Fibroblast of lung (primary cell): ENCODE measurements around the gene CTSE. TPM values are rescaled to one million over a fixed set of nuclear protein-coding genes. Genes with fewer than 3 reads are reported as not detected.

ENCODE experiments used
- DNase-seq, 2 donors: peaks; one replicate each; pipeline versions ENCODE4 v3.0.0 to v3.0.0-alpha.2; 2010; ENCODE audit warnings: low read depth in 2 of 2
- H2AFZ ChIP-seq: 2 replicates; pipeline ENCODE4 v1.5.1; 2012; ENCODE audit warnings: low read length, control low read depth, inconsistent platforms
- H3K27ac ChIP-seq: 2 replicates; pipeline ENCODE4 v1.5.1; 2011; ENCODE audit warnings: low read length, control low read depth; ENCODE audit not compliant: insufficient read depth
- H3K27me3 ChIP-seq: 2 replicates; pipeline ENCODE4 v1.5.1; 2011; ENCODE audit warnings: mild to moderate bottlenecking, low read length; ENCODE audit not compliant: control insufficient read depth, insufficient read depth
- H3K36me3 ChIP-seq: 2 replicates; pipeline ENCODE4 v1.5.1; 2011; ENCODE audit warnings: low read length; ENCODE audit not compliant: control insufficient read depth, insufficient read depth
- H3K4me1 ChIP-seq: 2 replicates; pipeline ENCODE4 v1.5.1; 2011; ENCODE audit warnings: low read length; ENCODE audit not compliant: control insufficient read depth, insufficient read depth; ENCODE audit errors: extremely low read depth
- H3K4me2 ChIP-seq: 2 replicates; pipeline ENCODE4 v1.5.1; 2011; ENCODE audit warnings: low read length, control low read depth; ENCODE audit not compliant: insufficient read depth; ENCODE audit errors: extremely low read depth
- H3K4me3 ChIP-seq, 4 experiments: fragments of 200-600 bp in 1 of 4; sonication (generic) in 1 of 4; replicated peaks in 1 of 4; 2 replicates each; pipeline ENCODE4 v1.5.1; 2011 to 2016; ENCODE audit warnings: low read length in 4 of 4, low read depth in 3 of 4, mild to moderate bottlenecking in 3 of 4, control low read depth in 2 of 4, inconsistent platforms in 1 of 4, mixed read lengths in 1 of 4; ENCODE audit not compliant: insufficient read depth in 1 of 4; ENCODE audit errors: control extremely low read depth in 1 of 4
- H3K79me2 ChIP-seq: 2 replicates; pipeline ENCODE4 v1.5.1; 2012; ENCODE audit warnings: mild to moderate bottlenecking, low read length, inconsistent platforms; ENCODE audit not compliant: control insufficient read depth, insufficient read depth
- H3K9ac ChIP-seq: 2 replicates; pipeline ENCODE4 v1.5.1; 2011; ENCODE audit warnings: mild to moderate bottlenecking, low read length, control low read depth; ENCODE audit not compliant: insufficient read depth
- H3K9me3 ChIP-seq: 2 replicates; pipeline ENCODE4 v1.5.1; 2012; ENCODE audit warnings: low read depth, low read length; ENCODE audit not compliant: control insufficient read depth, insufficient read depth
- H4K20me1 ChIP-seq: 2 replicates; pipeline ENCODE4 v1.5.1; 2011; ENCODE audit warnings: low read length; ENCODE audit not compliant: control insufficient read depth, insufficient read depth; ENCODE audit errors: extremely low read depth
- CTCF ChIP-seq, 2 donors: IDR thresholded peaks in 1 of 2; conservative IDR thresholded peaks in 1 of 2; 1 replicate in 1 of 2; 2 replicates in 1 of 2; pipeline ENCODE4 v1.5.1; 2011 to 2012; ENCODE audit warnings: low read length in 2 of 2, control low read depth in 1 of 2, inconsistent platforms in 1 of 2, low read depth in 1 of 2, mild to moderate bottlenecking in 1 of 2
- EZH2 ChIP-seq: IDR thresholded peaks from 2 replicates; pipeline ENCODE4 v1.5.1; 2012; ENCODE audit warnings: low read length, control low read depth, mild to moderate bottlenecking; ENCODE audit errors: missing control alignments
- polyA plus RNA-seq, 2 donors: library from polyadenylated mRNA; depleted of rRNA in 1 of 2; stranded (reverse) in 1 of 2; unstranded in 1 of 2; fragments of >200 nt; gene quantifications; 2 replicates each; pipeline ENCODE4 v1.2.1, GENCODE V29; 2011 to 2012; ENCODE audit warnings: missing spikeins in 1 of 2
- total RNA-seq: library from RNA; depleted of rRNA; stranded (reverse); fragments of >200 nt; gene quantifications from 2 replicates; pipeline ENCODE4 v1.2.1, GENCODE V29; 2014

The CTSE gene
- total and polyA plus RNA-seq, 2 donors (not counting 1 experiment from before 2014, with no cell fraction given): not detected

DNA sequence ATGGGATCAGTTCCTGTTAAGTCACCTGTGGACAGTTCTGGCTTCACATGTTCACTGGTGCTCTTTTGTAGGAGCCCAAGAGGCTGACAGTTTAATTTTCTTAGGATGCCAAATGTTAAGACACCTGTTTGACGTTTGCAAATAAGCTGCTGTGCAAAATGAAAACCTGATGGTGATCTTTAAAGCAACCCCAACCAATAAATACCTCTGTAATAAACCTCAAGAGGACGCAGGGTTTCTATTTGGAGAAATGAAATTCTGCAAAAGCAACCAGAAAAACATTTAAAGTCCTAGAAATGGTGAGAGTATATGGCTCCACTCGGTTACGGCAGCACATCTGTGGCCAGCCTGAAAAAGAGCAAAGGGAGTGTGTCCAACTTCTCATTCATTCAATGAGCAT is 23.6 kb upstream of the CTSE start:
- no peak overlapping the region for H3K27ac ChIP-seq

GRCh38 chr1:206041640-206042039 is 17.9 kb upstream of the CTSE start:
- Histone ChIP-seq H4K20me1 (no peaks in the 10 kb centered on the region), H3K4me1 (no peaks in the 10 kb centered on the region), H3K9me3 (no peaks in the 10 kb centered on the region), H3K9ac (no peak overlapping the region), H2AFZ (no peak overlapping the region), H3K4me3 (no peak overlapping the region), H3K27me3 (peaks cover 8% of the 10 kb centered on the region), H3K4me2 (no peak overlapping the region), H3K27ac (no peak overlapping the region), H3K36me3 (no peaks in the 10 kb centered on the region), H3K79me2 (no peaks in the 10 kb centered on the region)
- no peak for TF ChIP-seq CTCF (conservative IDR thresholded peaks at IDR 0.05 in 1 of 2, IDR thresholded peaks at IDR 0.05 in 1 of 2; ENCODE audit: low read depth in 1 of 2, low read length in 2 of 2)
- no peak for DNase-seq

More for the DNA sequence above, 23.6 kb upstream of the CTSE start:
- Histone ChIP-seq H3K4me2 (no peak overlapping the region), H3K9ac (no peak overlapping the region), H3K4me1 (no peaks in the 10 kb centered on the region), H2AFZ (no peak overlapping the region), H3K79me2 (no peaks in the 10 kb centered on the region), H3K4me3 (no peak overlapping the region), H4K20me1 (no peaks in the 10 kb centered on the region), H3K9me3 (no peaks in the 10 kb centered on the region), H3K27me3 (peaks cover 6% of the 10 kb centered on the region), H3K36me3 (no peaks in the 10 kb centered on the region)
- DNase-seq: no peak
- TF ChIP-seq EZH2 (no peak), CTCF (conservative IDR thresholded peaks at IDR 0.05 in 1 of 2, IDR thresholded peaks at IDR 0.05 in 1 of 2; ENCODE audit: low read depth in 1 of 2, low read length in 2 of 2) (no peak)

GRCh38 chr1:206040328-206040727 is 16.6 kb upstream of the CTSE start:
- H3K9me3 ChIP-seq: no peaks in the 10 kb centered on the region

More at GRCh38 chr1:206040328-206040727, 16.6 kb upstream of the CTSE start:
- Histone ChIP-seq H3K4me3 (no peak overlapping the region), H3K27ac (no peak overlapping the region), H3K36me3 (no peaks in the 10 kb centered on the region), H3K4me1 (no peaks in the 10 kb centered on the region), H3K79me2 (no peaks in the 10 kb centered on the region), H3K27me3 (peaks cover 10% of the 10 kb centered on the region), H3K4me2 (no peak overlapping the region), H2AFZ (no peak overlapping the region), H3K9ac (no peak overlapping the region), H4K20me1 (no peaks in the 10 kb centered on the region)
- TF ChIP-seq CTCF (conservative IDR thresholded peaks at IDR 0.05 in 1 of 2, IDR thresholded peaks at IDR 0.05 in 1 of 2; ENCODE audit: low read depth in 1 of 2, low read length in 2 of 2) (no peak), EZH2 (no peak)
- no peak for DNase-seq
